Subcutaneous abdominal adipose tissue (tissue), 5 donors: ENCODE measurements around the gene DGKA.
"Not testable (repeated sequence)": the region's sequence is repeated elsewhere in the genome, so short reads cannot be mapped to it uniquely, and the experiment has no call there.

Source experiments
- H3K27ac ChIP-seq: one replicate; pipeline ENCODE4 v1.7.0; 2013; ENCODE audit warnings: low read depth, mild to moderate bottlenecking, inconsistent platforms, low read length, moderate library complexity
- H3K27me3 ChIP-seq, 5 donors: one replicate each; pipeline ENCODE4 v1.7.0; 2013; ENCODE audit warnings: low read length in 5 of 5, inconsistent platforms in 1 of 5; ENCODE audit not compliant: control insufficient read depth in 5 of 5, insufficient read depth in 4 of 5
- H3K36me3 ChIP-seq, 5 donors: one replicate each; pipeline ENCODE4 v1.7.0; 2013; ENCODE audit warnings: low read length in 5 of 5; ENCODE audit not compliant: control insufficient read depth in 5 of 5, insufficient read depth in 5 of 5
- H3K4me1 ChIP-seq, 5 donors: one replicate each; pipeline ENCODE4 v1.7.0; 2013; ENCODE audit warnings: low read length in 5 of 5, mild to moderate bottlenecking in 3 of 5, moderate library complexity in 1 of 5; ENCODE audit not compliant: control insufficient read depth in 5 of 5, insufficient read depth in 5 of 5
- H3K4me3 ChIP-seq, 5 donors: one replicate each; pipeline ENCODE4 v1.7.0; 2013; ENCODE audit warnings: low read length in 5 of 5, low read depth in 1 of 5
- H3K9ac ChIP-seq, 5 donors: one replicate each; pipeline ENCODE4 v1.7.0; 2013; ENCODE audit warnings: low read length in 5 of 5, mild to moderate bottlenecking in 4 of 5, moderate library complexity in 3 of 5
- H3K9me3 ChIP-seq, 5 donors: one replicate each; pipeline ENCODE4 v1.7.0; 2013; ENCODE audit warnings: low read length in 5 of 5; ENCODE audit not compliant: control insufficient read depth in 5 of 5
- donor health status: healthy.
- donor health status: healthy.
- donor health status: healthy.
- donor health status: healthy.
- donor health status: healthy.

Gene DGKA

GRCh38 chr12:55915482-55915859 is 15.5 kb upstream of the DGKA start:
- no peak overlapping the region for H3K9ac ChIP-seq
- H3K36me3 ChIP-seq = peaks cover 0 to 19% (median 7%) of the 10 kb centered on the region in 5 donors
- no peaks in the 10 kb centered on the region for H3K4me1 ChIP-seq
- no peak overlapping the region for H3K27ac ChIP-seq
- H3K4me3 ChIP-seq = no peak overlapping the region
- no peaks in the 10 kb centered on the region for H3K9me3 ChIP-seq
- no peaks in the 10 kb centered on the region for H3K27me3 ChIP-seq

- not testable (repeated sequence) for H3K9me3 ChIP-seq, H3K27me3 ChIP-seq, H3K4me1 ChIP-seq, H3K27ac ChIP-seq, H3K4me3 ChIP-seq, H3K9ac ChIP-seq
- H3K36me3 ChIP-seq = peaks cover 0 to 22% (median 5%) of the 10 kb centered on the region in 5 donors
Measured at GRCh38 chr12:55919032-55919431, 11.9 kb upstream of the DGKA start.

GRCh38 chr12:55922126-55922525 is 8.8 kb upstream of the DGKA start:
- Histone ChIP-seq H3K27ac (no peak overlapping the region), H3K9ac (no peak overlapping the region), H3K4me3 (no peak overlapping the region), H3K4me1 (peaks cover 0 to 15% (median 11%) of the 10 kb centered on the region in 5 donors), H3K36me3 (peaks cover 0 to 13% (median 7%) of the 10 kb centered on the region in 5 donors), H3K27me3 (no peaks in the 10 kb centered on the region), H3K9me3 (no peaks in the 10 kb centered on the region)

GRCh38 chr12:55923648-55924047 is 7.3 kb upstream of the DGKA start:
- H3K4me1 ChIP-seq = peaks cover 2 to 22% (median 18%) of the 10 kb centered on the region in 5 donors
- not testable (repeated sequence) for H3K9ac ChIP-seq, H3K4me3 ChIP-seq, H3K27me3 ChIP-seq, H3K9me3 ChIP-seq, H3K27ac ChIP-seq
- peaks cover 0 to 13% (median 7%) of the 10 kb centered on the region in 5 donors for H3K36me3 ChIP-seq

- no peak overlapping the region for H3K4me3 ChIP-seq
Measured at GRCh38 chr12:55925371-55925770, 5.6 kb upstream of the DGKA start.

GRCh38 chr12:55925870-55926737 is 4.9 kb upstream of the DGKA start:
- no peaks in the 10 kb centered on the region for H3K9me3 ChIP-seq
- H3K4me1 ChIP-seq = peaks cover 3 to 42% (median 35%) of the 10 kb centered on the region in 5 donors

More at GRCh38 chr12:55925371-55925770, 5.6 kb upstream of the DGKA start:
- H3K9ac ChIP-seq = peak overlapping the region in 2 of 5 donors; percentile 5 to 97
- no peaks in the 10 kb centered on the region for H3K27me3 ChIP-seq
- peak overlapping the region; percentile 96 for H3K27ac ChIP-seq
- H3K4me1 ChIP-seq = peaks cover 2 to 35% (median 28%) of the 10 kb centered on the region in 5 donors
- H3K9me3 ChIP-seq = no peaks in the 10 kb centered on the region
- H3K36me3 ChIP-seq = peaks cover 0 to 13% (median 7%) of the 10 kb centered on the region in 5 donors

GRCh38 chr12:55926738-55927587 is 4.0 kb upstream of the DGKA start:
- Histone ChIP-seq H3K9me3 (no peaks in the 10 kb centered on the region), H3K27ac (peak overlapping the region; percentile 96), H3K4me3 (peak overlapping the region; percentile 91 to 100 (median 92)), H3K36me3 (peaks cover 0 to 8% (median 4%) of the 10 kb centered on the region in 5 donors), H3K27me3 (no peaks in the 10 kb centered on the region), H3K9ac (peak overlapping the region; percentile 78 to 97 (median 92)), H3K4me1 (peaks cover 3 to 48% (median 41%) of the 10 kb centered on the region in 5 donors)

More at GRCh38 chr12:55925870-55926737, 4.9 kb upstream of the DGKA start:
- peak overlapping the region; percentile 88 to 100 (median 92) for H3K4me3 ChIP-seq
- H3K36me3 ChIP-seq = peaks cover 0 to 13% (median 7%) of the 10 kb centered on the region in 5 donors
- H3K27me3 ChIP-seq = no peaks in the 10 kb centered on the region
- H3K27ac ChIP-seq = peak overlapping the region; percentile 96
- peak overlapping the region in 4 of 5 donors; percentile 78 to 97 (median 94) for H3K9ac ChIP-seq

GRCh38 chr12:55927588-55928502 is 3.1 kb upstream of the DGKA start, which contains the start of gene PYM1:
PYM1 (minus strand) TSS chr12:55927894; CDS start chr12:55927761, 133 bp downstream.
- Histone ChIP-seq H3K36me3 (peaks cover 0 to 2% (median 0%) of the 10 kb centered on the region in 5 donors), H3K27ac (peak within 1 kb of the TSS; percentile 96), H3K9ac (peak within 1 kb of the TSS; percentile 78 to 97 (median 92)), H3K9me3 (no peaks in the 10 kb centered on the region), H3K27me3 (peaks cover 0 to 4% (median 0%) of the 10 kb centered on the region in 5 donors), H3K4me3 (peak within 1 kb of the TSS; percentile 91 to 100 (median 92)), H3K4me1 (peaks cover 3 to 56% (median 45%) of the 10 kb centered on the region in 5 donors)

GRCh38 chr12:55929306-55929791 is 1.6 kb upstream of the DGKA start:
- Histone ChIP-seq H3K9me3 (no peaks in the 10 kb centered on the region), H3K27ac (peak overlapping the region; percentile 54), H3K9ac (peak overlapping the region in 1 of 5 donors; percentile 6), H3K27me3 (peaks cover 0 to 4% (median 0%) of the 10 kb centered on the region in 5 donors), H3K4me3 (no peak overlapping the region), H3K4me1 (peaks cover 3 to 61% (median 48%) of the 10 kb centered on the region in 5 donors), H3K36me3 (peaks cover 0 to 2% (median 0%) of the 10 kb centered on the region in 5 donors)
